HUES6 (cell line): ENCODE data around the gene STOML1.
"Not testable (repeated sequence)": the region's sequence is repeated elsewhere in the genome, so short reads cannot be mapped to it uniquely, and the experiment has no call there.

ENCODE experiments used
- H3K27ac ChIP-seq: 2 replicates; pipeline ENCODE4 v1.7.0; 2013; ENCODE audit warnings: low read depth, mild to moderate bottlenecking, low read length, inconsistent platforms
- H3K27me3 ChIP-seq: 2 replicates; pipeline ENCODE4 v1.6.1; 2013; ENCODE audit warnings: low read length; ENCODE audit not compliant: control insufficient read depth, insufficient read depth
- H3K36me3 ChIP-seq: 2 replicates; pipeline ENCODE4 v1.6.1; 2013; ENCODE audit warnings: low read length; ENCODE audit not compliant: control insufficient read depth, insufficient read depth
- H3K4me1 ChIP-seq: 2 replicates; pipeline ENCODE4 v1.6.1; 2013; ENCODE audit warnings: low read length; ENCODE audit not compliant: control insufficient read depth, insufficient read depth
- H3K4me3 ChIP-seq: 2 replicates; pipeline ENCODE4 v1.5.1; 2013; ENCODE audit warnings: low read depth, low read length
- H3K9ac ChIP-seq: one replicate; pipeline ENCODE4 v1.6.1; 2013; ENCODE audit warnings: mild to moderate bottlenecking, low read length
- H3K9me3 ChIP-seq: 2 replicates; pipeline ENCODE4 v1.6.1; 2013; ENCODE audit warnings: low read depth, low read length; ENCODE audit not compliant: control insufficient read depth, insufficient read depth

The STOML1 gene

DNA sequence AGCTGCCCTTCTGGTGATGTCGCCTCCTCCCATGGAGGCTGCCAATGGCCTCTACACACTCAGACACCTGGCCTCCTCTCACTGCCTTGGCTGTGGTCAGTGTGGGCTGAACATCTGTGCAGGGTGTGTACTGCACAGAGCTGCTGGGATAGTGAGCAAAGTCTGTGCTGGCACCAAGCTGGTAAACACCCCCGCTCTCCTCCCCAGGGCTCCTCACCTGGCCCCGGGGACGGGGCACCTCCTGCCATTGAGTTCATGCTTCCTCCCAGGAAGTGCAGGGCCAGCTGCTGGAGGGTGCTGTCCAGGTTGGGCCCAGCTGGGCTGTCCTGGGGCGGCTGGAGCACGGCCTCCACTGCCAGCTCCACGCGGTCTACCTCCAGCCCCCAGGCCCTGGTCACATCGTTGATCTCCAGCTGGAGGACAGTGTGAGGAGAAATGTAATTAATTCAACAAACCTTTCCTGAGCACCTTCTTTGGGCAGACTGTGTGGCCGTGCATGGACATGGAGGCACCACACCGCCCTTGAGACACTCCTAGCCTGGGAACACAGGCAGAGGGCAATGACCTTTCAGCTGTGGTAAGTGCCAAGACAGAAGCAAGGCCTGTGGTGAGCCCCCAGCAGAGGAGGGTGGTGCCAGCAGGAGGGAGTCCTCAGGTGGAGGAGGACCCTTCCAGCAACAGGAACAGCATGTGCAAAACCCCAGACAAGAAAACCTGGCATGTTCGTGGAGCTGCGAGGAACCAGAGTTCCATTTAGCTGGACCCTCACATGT, 6.8 kb downstream of the STOML1 start:
- Histone ChIP-seq H3K4me3 (no peak overlapping the region), H3K27ac (no peak overlapping the region), H3K9ac (no peak overlapping the region), H3K27me3 (no peaks in the 10 kb centered on the region), H3K36me3 (no peaks in the 10 kb centered on the region), H3K9me3 (no peaks in the 10 kb centered on the region), H3K4me1 (no peaks in the 10 kb centered on the region)

DNA sequence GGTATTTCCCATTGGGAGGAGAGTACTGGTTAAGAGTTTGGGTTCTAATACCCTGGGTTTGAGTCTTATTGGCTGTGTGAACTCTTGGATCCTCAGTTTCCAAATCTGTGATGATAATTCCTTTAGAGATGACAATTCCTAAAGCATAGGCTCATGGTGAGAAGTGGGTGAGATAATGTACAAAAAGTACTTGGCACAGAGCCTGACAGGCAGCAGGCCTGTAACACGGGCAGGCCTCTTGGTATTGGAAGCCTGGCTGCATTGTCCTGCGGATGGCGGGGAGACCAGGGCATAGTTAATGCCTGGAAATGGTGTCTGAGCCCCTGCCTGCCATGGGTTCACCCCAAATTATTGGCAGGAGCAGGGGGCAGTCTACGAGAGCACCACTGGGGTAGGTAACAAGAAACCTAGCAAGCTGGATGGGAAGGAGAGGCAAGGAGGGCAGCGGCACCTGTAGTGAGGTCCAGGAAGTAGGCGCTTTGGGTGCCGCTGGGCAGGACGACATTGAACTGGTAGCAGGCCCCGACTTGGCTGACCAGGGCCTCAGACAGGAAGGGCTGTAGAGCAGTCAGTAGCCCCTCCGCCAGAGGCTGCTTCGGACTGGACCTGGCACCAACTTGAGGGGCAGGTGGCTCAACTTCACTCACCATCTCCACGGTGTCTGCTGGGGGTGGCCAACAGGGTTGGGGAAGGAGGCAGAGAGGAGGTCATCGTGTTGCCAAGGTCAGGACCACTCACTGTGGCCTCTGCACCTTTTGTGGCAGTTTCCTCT, 7.7 kb downstream of the STOML1 start:
- H3K27ac ChIP-seq: no peak overlapping the region
- no peak overlapping the region for H3K4me3 ChIP-seq
- H3K9me3 ChIP-seq: no peaks in the 10 kb centered on the region
- no peaks in the 10 kb centered on the region for H3K36me3 ChIP-seq
- no peak overlapping the region for H3K9ac ChIP-seq
- no peaks in the 10 kb centered on the region for H3K4me1 ChIP-seq
- H3K27me3 ChIP-seq: no peaks in the 10 kb centered on the region

DNA sequence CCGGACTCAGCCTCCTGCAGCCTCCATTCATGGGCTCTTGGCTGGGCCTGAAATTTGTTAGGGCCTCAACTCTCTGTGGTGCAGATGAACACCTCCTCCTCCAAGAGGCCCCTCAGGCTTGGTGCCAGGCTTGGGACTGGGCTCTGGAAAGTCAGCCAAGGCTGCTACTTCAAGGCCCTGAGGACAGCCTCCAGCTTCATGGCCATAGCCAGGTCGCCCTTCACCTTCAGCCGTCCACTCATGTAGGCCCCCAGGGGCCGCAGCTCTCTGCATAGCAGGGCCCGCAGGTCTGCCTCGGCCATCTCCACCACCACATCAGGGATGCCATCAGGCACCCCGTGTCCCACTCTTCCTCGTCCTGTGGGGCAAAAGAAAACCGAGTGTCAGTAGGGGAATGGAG, 8.3 kb downstream of the STOML1 start:
- Histone ChIP-seq H3K9ac (no peak overlapping the region), H3K27ac (no peak overlapping the region), H3K9me3 (no peaks in the 10 kb centered on the region), H3K4me1 (no peaks in the 10 kb centered on the region), H3K4me3 (no peak overlapping the region), H3K27me3 (no peaks in the 10 kb centered on the region), H3K36me3 (no peaks in the 10 kb centered on the region)

DNA sequence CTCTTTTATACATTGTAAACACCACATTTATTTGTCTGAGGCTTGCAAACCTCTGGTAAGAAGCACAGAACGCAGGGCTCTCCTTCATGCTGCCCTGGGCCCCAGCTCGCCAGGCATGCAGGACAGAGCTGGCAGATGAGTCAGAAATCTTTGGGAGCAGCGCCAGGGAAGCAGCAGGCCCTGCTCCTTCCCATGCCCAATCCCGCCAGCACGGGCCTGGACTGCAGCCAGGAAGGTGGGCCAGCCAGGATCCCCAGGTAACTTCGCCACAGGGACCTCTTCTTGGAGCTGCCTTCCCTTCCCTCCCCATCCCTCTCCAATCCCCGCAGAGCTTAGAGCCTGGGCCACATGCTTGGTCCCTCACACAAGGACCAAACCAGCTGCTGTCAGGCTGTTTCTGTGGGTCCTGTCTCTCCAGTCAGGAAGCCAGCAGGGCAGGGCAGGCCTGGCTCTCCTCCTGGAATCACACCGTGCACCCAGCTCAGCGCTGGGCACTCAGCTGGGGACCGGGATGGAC, 8.8 kb downstream of the STOML1 start:
- Histone ChIP-seq H3K9ac (no peak overlapping the region), H3K9me3 (no peaks in the 10 kb centered on the region), H3K27me3 (no peaks in the 10 kb centered on the region), H3K27ac (no peak overlapping the region), H3K4me1 (no peaks in the 10 kb centered on the region), H3K36me3 (no peaks in the 10 kb centered on the region), H3K4me3 (no peak overlapping the region)

DNA sequence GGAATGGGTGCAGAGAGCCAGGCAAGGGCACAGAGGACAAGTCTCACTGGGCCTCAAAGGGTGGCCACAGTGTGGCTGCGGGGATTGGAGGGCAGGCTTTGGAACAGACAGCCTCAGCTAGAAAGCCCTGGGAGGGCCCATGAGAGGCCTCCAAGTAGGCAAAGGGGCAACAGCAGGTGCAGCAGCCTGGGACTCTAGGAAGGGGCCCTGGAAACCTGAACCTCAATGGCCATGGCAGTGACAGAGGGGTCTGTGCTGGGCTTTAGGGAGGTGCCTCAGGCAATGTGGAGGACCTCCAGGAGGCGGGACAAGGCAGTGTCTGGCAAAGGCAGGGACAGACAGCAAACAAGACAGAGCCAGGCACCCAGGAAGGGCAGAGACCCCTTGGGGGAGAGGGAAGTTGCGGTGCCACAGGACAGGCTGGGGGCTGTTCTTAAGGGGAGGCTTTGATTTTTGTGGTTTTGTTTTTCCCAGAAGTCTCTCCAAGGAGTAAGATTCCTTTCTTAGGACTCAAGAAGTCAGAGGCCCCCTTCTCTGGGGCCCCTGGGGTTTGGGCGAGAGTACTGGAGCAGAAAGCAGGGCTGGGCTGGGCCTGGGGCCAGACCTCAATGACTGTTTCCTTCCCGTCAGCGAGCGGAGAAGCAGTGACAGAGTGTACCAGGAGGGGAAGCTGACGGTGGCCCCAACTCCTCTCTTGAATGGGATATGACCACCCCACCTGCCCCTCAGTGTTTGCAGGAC, 9.7 kb downstream of the STOML1 start:
- Histone ChIP-seq H3K9ac (no peak overlapping the region), H3K4me3 (no peak overlapping the region), H3K27me3 (no peaks in the 10 kb centered on the region), H3K27ac (no peak overlapping the region), H3K36me3 (no peaks in the 10 kb centered on the region), H3K9me3 (no peaks in the 10 kb centered on the region), H3K4me1 (no peaks in the 10 kb centered on the region)

DNA sequence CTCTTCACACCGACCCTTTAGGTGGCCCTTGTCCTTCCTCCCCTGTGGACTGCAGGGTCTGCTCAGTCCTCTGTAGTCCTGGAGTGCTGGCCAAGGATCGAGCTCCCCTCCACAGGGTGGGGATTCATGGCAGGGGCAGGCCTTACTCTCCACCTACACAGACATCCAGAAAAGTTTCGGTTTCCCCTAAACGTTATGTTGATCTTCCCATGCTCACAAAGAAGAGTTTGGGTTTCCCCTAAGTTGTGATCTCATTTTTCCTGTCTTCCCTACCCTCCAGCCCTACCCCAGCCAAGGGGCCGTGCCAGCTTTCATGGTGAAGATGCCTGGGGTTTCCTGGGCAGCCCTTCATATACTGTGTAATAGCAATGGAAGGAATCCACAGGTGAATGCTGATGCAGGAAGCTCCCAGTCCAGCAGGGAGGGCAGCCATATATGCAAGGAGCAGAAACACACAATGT, 10.3 kb downstream of the STOML1 start:
- Histone ChIP-seq H3K9ac (no peak overlapping the region), H3K4me1 (no peaks in the 10 kb centered on the region), H3K9me3 (no peaks in the 10 kb centered on the region), H3K4me3 (no peak overlapping the region), H3K36me3 (no peaks in the 10 kb centered on the region), H3K27ac (no peak overlapping the region), H3K27me3 (no peaks in the 10 kb centered on the region)

DNA sequence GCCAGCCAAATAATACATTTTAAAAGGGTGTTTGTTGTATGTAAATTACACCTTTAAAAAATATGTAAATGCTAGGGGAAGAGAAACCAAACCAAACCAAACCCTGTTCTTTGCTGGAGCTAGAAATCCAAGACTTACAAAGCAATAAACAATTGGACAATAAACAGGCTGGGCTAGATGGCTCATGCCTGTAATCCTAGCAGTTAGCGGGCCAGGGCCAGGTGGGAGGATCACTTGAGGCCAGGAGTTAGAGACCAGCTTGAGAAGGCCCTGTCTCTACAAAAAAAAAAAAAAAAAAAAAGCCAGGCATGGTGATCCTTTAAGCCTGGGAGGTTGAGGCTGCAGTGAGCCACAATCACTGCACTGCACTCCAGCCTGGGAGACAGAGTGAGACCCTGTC, 12.5 kb downstream of the STOML1 start:
- Histone ChIP-seq H3K36me3 (no peaks in the 10 kb centered on the region), H3K27me3 (peaks cover 2% of the 10 kb centered on the region; the same call in 1 of the 2 replicates), H3K9ac (no peak overlapping the region), H3K4me1 (no peaks in the 10 kb centered on the region), H3K27ac (no peak overlapping the region), H3K4me3 (no peak overlapping the region), H3K9me3 (no peaks in the 10 kb centered on the region)

DNA sequence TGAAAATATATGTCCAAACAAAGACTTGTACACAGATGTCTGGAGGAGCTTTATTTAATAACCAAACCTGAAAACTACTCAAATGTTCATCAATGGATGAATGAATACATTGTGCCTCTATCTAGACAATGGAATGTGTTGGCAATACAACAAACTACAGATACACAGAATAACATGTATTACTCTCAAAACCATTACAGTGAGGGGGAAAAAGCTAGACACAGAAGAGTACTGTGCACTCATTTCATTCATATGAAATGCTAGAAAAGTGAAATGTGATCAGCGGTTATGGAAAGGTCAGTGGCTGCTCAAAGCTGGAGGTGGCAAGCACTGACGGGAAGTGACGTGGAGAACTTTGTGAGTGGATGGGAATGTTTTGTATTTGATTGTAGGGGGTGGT, 13.2 kb downstream of the STOML1 start:
- Histone ChIP-seq H3K4me3 (no peak overlapping the region), H3K9ac (no peak overlapping the region), H3K27ac (no peak overlapping the region), H3K9me3 (peaks cover 3% of the 10 kb centered on the region; the same call in 1 of the 2 replicates), H3K27me3 (peaks cover 2% of the 10 kb centered on the region; the same call in 1 of the 2 replicates), H3K4me1 (no peaks in the 10 kb centered on the region), H3K36me3 (no peaks in the 10 kb centered on the region)

DNA sequence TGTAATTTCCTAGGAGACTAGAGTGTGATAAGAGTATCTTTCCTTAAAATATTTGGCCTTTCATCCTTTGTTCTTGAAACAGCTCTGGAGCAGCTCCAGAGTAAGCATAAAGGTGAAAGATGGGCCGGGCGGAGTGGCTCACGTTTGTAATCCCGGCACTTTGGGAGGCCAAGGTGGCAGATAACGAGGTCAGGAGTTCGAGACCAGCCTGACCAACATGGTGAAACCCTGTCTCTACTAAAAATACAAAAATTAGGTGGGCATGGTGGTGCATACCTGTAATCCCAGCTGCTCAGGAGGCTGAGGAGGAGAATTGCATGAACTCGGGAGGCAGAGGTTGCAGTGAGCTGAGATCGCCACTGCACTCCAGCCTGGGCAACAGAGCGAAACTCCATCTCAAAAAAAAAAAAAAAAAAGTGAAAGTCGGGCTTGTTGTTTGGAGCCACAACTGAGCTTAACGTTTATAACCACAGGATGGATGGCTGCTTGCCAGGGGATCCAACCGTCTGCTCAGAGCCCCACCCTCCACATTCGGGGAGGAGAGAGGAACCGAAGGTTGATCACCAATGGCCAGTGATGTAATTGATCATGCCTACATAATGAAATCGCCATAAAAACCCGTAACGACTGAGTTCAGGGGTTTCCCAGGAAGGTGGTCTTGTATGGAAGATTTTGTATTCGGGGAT, 16.5 kb downstream of the STOML1 start:
- H3K27ac ChIP-seq, H3K9ac ChIP-seq, H3K4me1 ChIP-seq, H3K4me3 ChIP-seq, H3K27me3 ChIP-seq, H3K9me3 ChIP-seq, H3K36me3 ChIP-seq: not testable (repeated sequence)

DNA sequence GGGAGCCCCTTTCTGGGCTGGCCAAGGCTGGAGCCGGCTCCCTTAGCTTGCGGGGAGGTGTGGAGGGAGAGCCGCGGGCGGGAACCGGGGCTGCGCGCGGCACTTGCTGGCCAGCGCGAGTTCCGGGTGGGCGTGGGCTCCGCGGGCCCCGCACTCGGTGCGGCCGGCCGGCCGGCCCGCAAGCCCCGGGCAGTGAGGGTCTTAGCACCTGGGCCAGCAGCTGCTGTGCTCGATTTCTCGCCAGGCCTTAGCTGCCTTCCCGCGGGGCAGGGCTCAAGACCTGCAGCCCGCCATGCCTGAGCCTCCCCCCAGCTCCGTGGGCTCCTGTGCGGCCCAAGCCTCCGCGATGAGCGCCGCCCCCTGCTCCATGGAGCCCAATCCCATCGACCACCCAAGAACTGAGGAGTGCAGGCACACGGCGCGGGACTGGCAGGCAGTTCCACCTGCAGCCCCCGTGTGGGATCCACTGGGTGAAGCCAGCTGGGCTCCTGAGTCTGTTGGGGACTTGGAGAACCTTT, 18.4 kb downstream of the STOML1 start:
- not testable (repeated sequence) for H3K27me3 ChIP-seq

More for the DNA sequence above, 18.4 kb downstream of the STOML1 start:
- H3K4me1 ChIP-seq, H3K4me3 ChIP-seq, H3K9me3 ChIP-seq, H3K27ac ChIP-seq, H3K36me3 ChIP-seq, H3K9ac ChIP-seq: not testable (repeated sequence)
